Chondrocyte (in vitro differentiated cells): ENCODE results near the gene BIRC3. TPM values are rescaled to one million over a fixed set of nuclear protein-coding genes. Genes with fewer than 3 reads are reported as not detected.

Source experiments
- DNase-seq: peaks from one replicate; pipeline ENCODE4 v3.0.0; 2021; ENCODE audit warnings: mixed read lengths, low spot score
- H3K27ac Mint-ChIP-seq: one replicate; pipeline ENCODE4 v1.8.0; 2021; ENCODE audit warnings: mild to moderate bottlenecking, moderate library complexity, mixed read lengths; ENCODE audit not compliant: unreplicated experiment
- H3K27me3 Mint-ChIP-seq: 2 replicates; pipeline ENCODE4 v1.8.0; 2021; ENCODE audit warnings: low read depth, mixed read lengths
- H3K36me3 Mint-ChIP-seq: 2 replicates; pipeline ENCODE4 v1.8.0; 2021; ENCODE audit warnings: low read depth, mixed read lengths
- H3K4me1 Mint-ChIP-seq: 2 replicates; pipeline ENCODE4 v1.8.0; 2021; ENCODE audit warnings: low read depth, mild to moderate bottlenecking, mixed read lengths
- H3K4me3 Mint-ChIP-seq: one replicate; pipeline ENCODE4 v1.8.0; 2021; ENCODE audit warnings: mild to moderate bottlenecking, moderate library complexity, mixed read lengths; ENCODE audit not compliant: unreplicated experiment
- H3K9me3 Mint-ChIP-seq: 2 replicates; pipeline ENCODE4 v1.8.0; 2021; ENCODE audit warnings: low read depth, mixed read lengths
- total RNA-seq: library from RNA; stranded (reverse); gene quantifications from 3 replicates; pipeline ENCODE4 v1.2.1, GENCODE V29; 2021
- TF ChIP-seq, protein P1 (sequence below): fragments of 200-600 bp; sonication (generic); IDR thresholded peaks from 2 replicates; pipeline ENCODE4 v1.5.0; 2021; ENCODE audit warnings: antibody characterized with exemption, mild to moderate bottlenecking, moderate library complexity

BIRC3 gene
- total RNA-seq, 1 donor from 2014 or later: 0.40 TPM

DNA sequence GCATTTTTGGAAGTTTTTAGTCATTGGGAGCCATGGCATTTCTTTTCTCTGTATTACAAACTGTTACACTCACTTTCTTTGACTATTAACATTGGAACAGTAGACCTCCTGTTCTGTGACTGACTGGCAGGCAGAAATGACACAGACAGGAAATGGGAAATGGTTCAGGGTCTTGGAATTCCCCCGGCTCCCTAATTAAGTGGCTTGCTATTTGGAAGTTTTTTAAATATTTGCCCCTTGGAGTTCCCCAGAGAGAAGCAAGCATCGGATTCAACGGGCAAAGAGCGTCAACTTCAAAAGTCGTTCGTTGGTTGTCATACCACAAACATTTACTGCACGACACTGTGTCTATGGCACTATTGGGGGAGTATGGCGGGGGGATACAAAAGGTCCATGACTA lies 28.6 kb downstream of the BIRC3 start:
- no peak for DNase-seq
- peak overlapping the region; percentile 98 for H3K27ac Mint-ChIP-seq
- H3K27me3 Mint-ChIP-seq: no peaks in the 10 kb centered on the region
- peak overlapping the region; percentile 90 for H3K4me3 Mint-ChIP-seq
- no peaks in the 10 kb centered on the region for H3K36me3 Mint-ChIP-seq
- peaks cover 55% of the 10 kb centered on the region for H3K4me1 Mint-ChIP-seq
- no peaks in the 10 kb centered on the region for H3K9me3 Mint-ChIP-seq
- TF ChIP-seq, protein P1, sequence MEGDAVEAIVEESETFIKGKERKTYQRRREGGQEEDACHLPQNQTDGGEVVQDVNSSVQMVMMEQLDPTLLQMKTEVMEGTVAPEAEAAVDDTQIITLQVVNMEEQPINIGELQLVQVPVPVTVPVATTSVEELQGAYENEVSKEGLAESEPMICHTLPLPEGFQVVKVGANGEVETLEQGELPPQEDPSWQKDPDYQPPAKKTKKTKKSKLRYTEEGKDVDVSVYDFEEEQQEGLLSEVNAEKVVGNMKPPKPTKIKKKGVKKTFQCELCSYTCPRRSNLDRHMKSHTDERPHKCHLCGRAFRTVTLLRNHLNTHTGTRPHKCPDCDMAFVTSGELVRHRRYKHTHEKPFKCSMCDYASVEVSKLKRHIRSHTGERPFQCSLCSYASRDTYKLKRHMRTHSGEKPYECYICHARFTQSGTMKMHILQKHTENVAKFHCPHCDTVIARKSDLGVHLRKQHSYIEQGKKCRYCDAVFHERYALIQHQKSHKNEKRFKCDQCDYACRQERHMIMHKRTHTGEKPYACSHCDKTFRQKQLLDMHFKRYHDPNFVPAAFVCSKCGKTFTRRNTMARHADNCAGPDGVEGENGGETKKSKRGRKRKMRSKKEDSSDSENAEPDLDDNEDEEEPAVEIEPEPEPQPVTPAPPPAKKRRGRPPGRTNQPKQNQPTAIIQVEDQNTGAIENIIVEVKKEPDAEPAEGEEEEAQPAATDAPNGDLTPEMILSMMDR: no peak

DNA sequence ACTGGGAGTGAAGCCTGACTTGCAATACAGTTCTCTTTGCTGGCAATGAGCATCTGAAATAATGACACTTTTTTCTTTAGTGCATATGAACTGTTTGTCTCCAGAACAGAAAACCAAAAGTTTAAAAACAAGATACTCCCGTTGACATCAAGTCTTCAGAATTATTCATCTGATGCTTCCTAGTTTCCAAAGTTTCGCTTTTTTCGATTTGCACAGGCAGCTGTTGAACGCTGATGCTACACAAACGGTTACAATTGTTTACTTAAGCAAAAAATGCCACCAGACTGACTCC lies 29.1 kb downstream of the BIRC3 start:
- Mint-ChIP-seq H3K4me1 (peaks cover 55% of the 10 kb centered on the region), H3K9me3 (no peaks in the 10 kb centered on the region), H3K4me3 (peak overlapping the region; percentile 90), H3K27ac (peak overlapping the region; percentile 98), H3K36me3 (no peaks in the 10 kb centered on the region), H3K27me3 (no peaks in the 10 kb centered on the region)
- no peak for DNase-seq
- TF ChIP-seq, protein P1: no peak

- Mint-ChIP-seq H3K4me3 (peak within 1 kb of the TSS; percentile 90), H3K27me3 (no peaks in the 10 kb centered on the region), H3K36me3 (peaks cover 2% of the 10 kb centered on the region), H3K9me3 (no peaks in the 10 kb centered on the region), H3K27ac (peak within 1 kb of the TSS; percentile 98), H3K4me1 (peaks cover 56% of the 10 kb centered on the region)
- TF ChIP-seq, protein P1: peak; percentile 87
- DNase-seq: peak; percentile 97
Observed at GRCh38 chr11:102346748-102347461, 29.6 kb downstream of the BIRC3 start, which contains the start of gene BIRC2. Gene BIRC2 (plus strand): TSS chr11:102347214. CDS start chr11:102349855, 2,641 bp downstream.

DNA sequence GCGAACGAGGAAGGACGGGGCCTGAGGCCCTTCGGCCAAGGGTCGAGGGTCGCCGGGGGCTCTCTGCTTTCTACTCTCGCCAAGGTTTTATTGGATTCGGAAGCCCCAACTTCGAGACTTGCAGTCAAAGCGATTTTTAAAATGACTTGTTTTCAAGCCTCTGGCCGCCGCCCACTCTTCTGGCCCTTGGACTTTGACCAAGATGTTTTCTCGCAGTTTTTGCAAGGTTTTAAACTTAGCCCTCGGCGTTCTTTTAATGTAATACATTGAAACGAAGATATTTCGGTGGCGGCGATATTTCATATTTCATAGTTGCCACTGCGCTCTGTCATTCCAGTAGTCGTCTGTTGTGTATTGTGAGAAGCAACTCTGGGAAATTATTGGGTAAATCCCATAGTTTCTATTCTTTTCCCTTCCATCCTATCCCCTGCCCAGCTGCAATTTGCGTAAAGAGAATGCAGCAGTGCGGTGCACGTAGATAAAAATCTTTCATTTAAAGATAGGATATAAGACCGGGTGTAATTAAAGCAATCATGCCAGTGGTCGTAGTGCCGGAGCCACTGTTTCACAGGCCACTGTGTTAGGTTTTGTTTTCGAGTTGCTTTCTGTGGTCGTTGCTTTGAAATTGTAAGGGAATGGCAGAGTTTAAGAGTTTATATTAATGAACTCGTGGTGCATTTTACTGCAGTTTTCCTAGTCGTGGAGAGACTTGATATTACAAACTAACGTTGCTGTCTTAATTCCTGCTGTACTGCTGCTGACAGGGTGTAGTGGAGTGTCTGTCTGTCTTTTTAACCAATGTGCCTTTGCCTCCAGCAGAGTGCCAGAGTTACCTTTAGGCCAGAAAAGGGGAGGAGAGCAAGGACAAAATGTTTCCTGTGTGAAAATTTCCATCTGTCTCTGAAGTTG lies 30.4 kb downstream of the BIRC3 start:
- Mint-ChIP-seq H3K27ac (peak overlapping the region; percentile 98), H3K9me3 (no peaks in the 10 kb centered on the region), H3K4me1 (peaks cover 54% of the 10 kb centered on the region), H3K36me3 (peaks cover 2% of the 10 kb centered on the region), H3K4me3 (peak overlapping the region; percentile 90), H3K27me3 (no peaks in the 10 kb centered on the region)
- DNase-seq: no peak
- TF ChIP-seq, protein P1: no peak

GRCh38 chr11:102357116-102357515 lies 39.8 kb downstream of the BIRC3 start:
- H3K4me3 Mint-ChIP-seq: no peak overlapping the region
- no peaks in the 10 kb centered on the region for H3K27me3 Mint-ChIP-seq
- H3K36me3 Mint-ChIP-seq: peaks cover 35% of the 10 kb centered on the region
- TF ChIP-seq, protein P1: no peak
- H3K27ac Mint-ChIP-seq: no peak overlapping the region
- H3K4me1 Mint-ChIP-seq: peaks cover 22% of the 10 kb centered on the region
- peaks cover 3% of the 10 kb centered on the region for H3K9me3 Mint-ChIP-seq
- DNase-seq: no peak
